Neuronal stem cell (in vitro differentiated cells): Measurements from ENCODE around the gene GPX2.
"Not testable (repeated sequence)": the region's sequence is repeated elsewhere in the genome, so short reads cannot be mapped to it uniquely, and the experiment has no call there.

Experiments used
- DNase-seq: peaks from one replicate; pipeline ENCODE4 v3.0.0-alpha.2; 2013; ENCODE audit warnings: low spot score
- H2AFZ ChIP-seq: one replicate; pipeline ENCODE4 v1.6.1; 2013; ENCODE audit warnings: mild to moderate bottlenecking, low read length, inconsistent platforms
- H2AK5ac ChIP-seq: 2 replicates; pipeline ENCODE4 v1.6.1; 2013; ENCODE audit warnings: low read depth, mild to moderate bottlenecking, inconsistent platforms, low read length, moderate library complexity, mixed read lengths
- H2BK120ac ChIP-seq: 2 replicates; pipeline ENCODE4 v1.6.1; 2013; ENCODE audit warnings: low read depth, mild to moderate bottlenecking, inconsistent platforms, low read length, moderate library complexity, mixed read lengths
- H2BK12ac ChIP-seq: one replicate; pipeline ENCODE4 v1.6.1; 2013; ENCODE audit warnings: low read length, inconsistent platforms
- H2BK15ac ChIP-seq: 2 replicates; pipeline ENCODE4 v1.6.1; 2013; ENCODE audit warnings: mild to moderate bottlenecking, low read length, inconsistent platforms, mixed read lengths
- H2BK5ac ChIP-seq: one replicate; pipeline ENCODE4 v1.6.1; 2013; ENCODE audit warnings: inconsistent platforms, mild to moderate bottlenecking, low read length, moderate library complexity
- H3K14ac ChIP-seq: one replicate; pipeline ENCODE4 v1.6.1; 2013; ENCODE audit warnings: low read length, inconsistent platforms
- H3K18ac ChIP-seq: 2 replicates; pipeline ENCODE4 v1.6.1; 2013; ENCODE audit warnings: low read length, inconsistent platforms
- H3K23ac ChIP-seq: 2 replicates; pipeline ENCODE4 v1.6.1; 2013; ENCODE audit warnings: low read depth, mild to moderate bottlenecking, mixed read lengths, low read length, inconsistent platforms; ENCODE audit not compliant: poor library complexity
- H3K27ac ChIP-seq: replicated peaks from 3 replicates; pipeline ENCODE4 v1.5.1; 2013; ENCODE audit warnings: low read length, inconsistent platforms
- H3K27me3 ChIP-seq, 3 experiments: 2 replicates each; pipeline ENCODE4 v1.6.1; 2013; ENCODE audit warnings: low read length in 3 of 3, mild to moderate bottlenecking in 2 of 3, inconsistent platforms in 1 of 3, low read depth in 1 of 3, mixed read lengths in 1 of 3, moderate library complexity in 1 of 3; ENCODE audit not compliant: control insufficient read depth in 3 of 3, insufficient read depth in 3 of 3
- H3K36me3 ChIP-seq, 2 donors: replicated peaks in 1 of 2; 2 replicates each; pipeline ENCODE4 v1.6.1; 2013; ENCODE audit warnings: low read length in 2 of 2; ENCODE audit not compliant: control insufficient read depth in 2 of 2, insufficient read depth in 2 of 2
- H3K4ac ChIP-seq: 2 replicates; pipeline ENCODE4 v1.6.1; 2013; ENCODE audit warnings: inconsistent platforms, mild to moderate bottlenecking, low read length, moderate library complexity
- H3K4me1 ChIP-seq, 2 donors: 1 replicate in 1 of 2; 2 replicates in 1 of 2; pipeline ENCODE4 v1.6.1; 2013; ENCODE audit warnings: low read length in 2 of 2, low read depth in 1 of 2; ENCODE audit not compliant: control insufficient read depth in 2 of 2, insufficient read depth in 1 of 2
- H3K4me2 ChIP-seq: one replicate; pipeline ENCODE4 v1.6.1; 2013; ENCODE audit warnings: mild to moderate bottlenecking, low read length, inconsistent platforms; ENCODE audit not compliant: insufficient read depth, poor library complexity, severe bottlenecking
- H3K4me3 ChIP-seq, 2 donors: 2 replicates each; pipeline ENCODE4 v1.5.1; 2013; ENCODE audit warnings: low read length in 2 of 2, mild to moderate bottlenecking in 2 of 2, inconsistent platforms in 1 of 2, moderate library complexity in 1 of 2
- H3K79me1 ChIP-seq: one replicate; pipeline ENCODE4 v1.6.1; 2013; ENCODE audit warnings: low read depth, mild to moderate bottlenecking, inconsistent platforms, low read length, moderate library complexity
- H3K9ac ChIP-seq: one replicate; pipeline ENCODE4 v1.6.1; 2013; ENCODE audit warnings: mild to moderate bottlenecking, low read depth, low read length, inconsistent platforms; ENCODE audit not compliant: poor library complexity
- H3K9me3 ChIP-seq, 2 donors: replicated peaks in 1 of 2; 2 replicates each; pipeline versions ENCODE3 to v1.6.1; 2013; ENCODE audit warnings: low read length in 2 of 2, mild to moderate bottlenecking in 2 of 2, inconsistent platforms in 1 of 2, low read depth in 1 of 2, mixed read lengths in 1 of 2, moderate library complexity in 1 of 2; ENCODE audit not compliant: control insufficient read depth in 2 of 2, insufficient read depth in 1 of 2
- H4K8ac ChIP-seq: one replicate; pipeline ENCODE4 v1.6.1; 2013; ENCODE audit warnings: low read depth, mild to moderate bottlenecking, inconsistent platforms, low read length, moderate library complexity
- H4K91ac ChIP-seq: one replicate; pipeline ENCODE4 v1.6.1; 2013; ENCODE audit warnings: low read length, low read depth, mild to moderate bottlenecking, inconsistent platforms; ENCODE audit not compliant: poor library complexity
- WGBS, 2 donors: extraction: QIAGEN DNeasy Blood & Tissue Kit; methylation state at CpG; one replicate each; pipeline ENCODE4 v1.1.7; 2013; ENCODE audit warnings: missing lambda C conversion rate in 2 of 2, mixed read lengths in 1 of 2; ENCODE audit not compliant: insufficient read length in 2 of 2, insufficient replicate concordance in 1 of 2; ENCODE audit errors: extremely low coverage in 2 of 2; 5-methylcytosine and 5-hydroxymethylcytosine counted together

GPX2 gene

GRCh38 chr14:64915029-64915424, 27.5 kb downstream of the GPX2 start:
- WGBS, 2 donors: no CpG with 5 or more reads among the region's 4 CpGs
- no peaks in the 10 kb centered on the region for H3K27me3 ChIP-seq
- no peak overlapping the region for H2BK5ac ChIP-seq
- H3K4me1 ChIP-seq: peaks cover 0 to 10% of the 10 kb centered on the region in 2 donors
- no peak overlapping the region for H4K91ac ChIP-seq
- H2AK5ac ChIP-seq: no peak overlapping the region
- no peak overlapping the region for H3K14ac ChIP-seq
- H3K23ac ChIP-seq: no peak overlapping the region
- peaks cover 2% of the 10 kb centered on the region for H3K79me1 ChIP-seq
- H3K36me3 ChIP-seq: peaks cover 0 to 3% of the 10 kb centered on the region in 2 donors
- H2BK15ac ChIP-seq: no peak overlapping the region
- H2BK120ac ChIP-seq: no peak overlapping the region
- no peak overlapping the region for H3K4ac ChIP-seq
- peak overlapping the region; percentile 79 for H3K4me2 ChIP-seq
- H3K9ac ChIP-seq: no peak overlapping the region
- peak overlapping the region; percentile 65 to 94 for H3K4me3 ChIP-seq
- H2AFZ ChIP-seq: peak overlapping the region; percentile 94
- H3K18ac ChIP-seq: no peak overlapping the region
- H2BK12ac ChIP-seq: no peak overlapping the region
- no peak overlapping the region for H3K27ac ChIP-seq
- H4K8ac ChIP-seq: no peak overlapping the region
- no peaks in the 10 kb centered on the region for H3K9me3 ChIP-seq
- no peak for DNase-seq

GRCh38 chr14:64914237-64915028, 28.1 kb downstream of the GPX2 start, which contains the start of gene CHURC1:
CHURC1 (plus strand) TSS chr14:64914455; CDS start chr14:64914496, 41 bp downstream.
- WGBS, 2 donors: no CpG with 5 or more reads among the region's 49 CpGs
- peak within 1 kb of the TSS; percentile 79 for H3K4me2 ChIP-seq
- no peak within 1 kb of the TSS for H3K4ac ChIP-seq

DNA sequence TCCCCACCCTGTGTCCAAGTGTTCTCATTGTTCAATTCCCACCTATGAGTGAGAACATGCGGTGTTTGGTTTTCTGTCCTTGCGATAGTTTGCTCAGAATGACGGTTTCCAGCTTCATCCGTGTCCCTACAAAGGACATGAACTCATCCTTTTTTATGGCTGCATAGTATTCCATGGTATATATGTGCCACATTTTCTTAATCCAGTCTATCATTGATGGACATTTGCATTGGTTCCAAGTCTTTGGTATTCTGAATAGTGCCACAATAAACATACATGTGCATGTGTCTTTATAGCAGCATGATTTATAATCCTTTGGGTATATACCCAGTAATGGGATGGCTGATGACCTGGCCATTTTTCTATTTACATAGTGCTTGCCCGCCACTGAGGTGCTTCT, 29.1 kb downstream of the GPX2 start:
- not testable (repeated sequence) for H3K4me3 ChIP-seq, H3K27ac ChIP-seq, H3K18ac ChIP-seq, H2BK12ac ChIP-seq, H3K4me1 ChIP-seq, H3K4ac ChIP-seq, DNase-seq, H3K79me1 ChIP-seq, H3K23ac ChIP-seq, H2BK15ac ChIP-seq, H3K36me3 ChIP-seq, H3K9ac ChIP-seq, H3K4me2 ChIP-seq, H4K8ac ChIP-seq, H2AK5ac ChIP-seq, H2BK5ac ChIP-seq, H2BK120ac ChIP-seq, H3K14ac ChIP-seq, H4K91ac ChIP-seq, H3K9me3 ChIP-seq, H3K27me3 ChIP-seq
- WGBS, 2 donors: no CpG with 5 or more reads among the region's 5 CpGs
- H2AFZ ChIP-seq: peak overlapping the region; percentile 94

More at GRCh38 chr14:64914237-64915028, 28.1 kb downstream of the GPX2 start, which contains the start of gene CHURC1:
- Histone ChIP-seq H2BK12ac (no peak within 1 kb of the TSS), H3K23ac (peak within 1 kb of the TSS; percentile 68), H3K14ac (peak within 1 kb of the TSS; percentile 66), H3K4me3 (peak within 1 kb of the TSS; percentile 65 to 94), H4K8ac (no peak within 1 kb of the TSS), H2AFZ (peak within 1 kb of the TSS; percentile 94), H3K27me3 (peaks cover 0 to 4% (median 0%) of the 10 kb centered on the region in 3 experiments), H3K9me3 (no peaks in the 10 kb centered on the region), H3K27ac (peak within 1 kb of the TSS; percentile 45), H3K18ac (peak within 1 kb of the TSS; percentile 94), H3K9ac (peak within 1 kb of the TSS; percentile 87), H2BK120ac (peak within 1 kb of the TSS; percentile 62), H3K79me1 (peaks cover 2% of the 10 kb centered on the region), H4K91ac (no peak within 1 kb of the TSS), H2BK15ac (peak within 1 kb of the TSS; percentile 35), H2AK5ac (no peak within 1 kb of the TSS), H2BK5ac (no peak within 1 kb of the TSS), H3K36me3 (peaks cover 0 to 3% of the 10 kb centered on the region in 2 donors), H3K4me1 (peaks cover 0 to 8% of the 10 kb centered on the region in 2 donors)
- DNase-seq: peak; percentile 96

DNA sequence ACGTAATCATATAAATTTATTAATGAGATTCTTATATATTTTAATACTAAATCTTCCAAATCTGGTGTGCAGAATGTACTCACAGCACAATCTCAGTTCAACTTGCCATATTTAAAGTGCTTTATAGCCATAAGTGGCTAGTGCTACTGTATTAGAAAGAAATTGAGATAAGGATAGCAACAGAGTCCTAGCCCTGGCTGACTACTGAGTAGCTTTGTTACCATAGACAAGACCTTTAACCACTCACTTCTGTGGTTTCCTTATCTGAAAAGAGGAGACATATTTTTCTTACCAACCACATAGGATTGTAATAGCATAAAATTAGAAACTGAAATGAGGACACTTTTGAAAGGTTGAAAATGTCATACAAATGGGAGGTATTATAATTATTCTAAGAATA, 30.3 kb downstream of the GPX2 start:
- Histone ChIP-seq H3K27ac (no peak overlapping the region), H2BK5ac (no peak overlapping the region), H3K36me3 (peaks cover 0 to 3% of the 10 kb centered on the region in 2 donors), H4K91ac (no peak overlapping the region), H3K23ac (no peak overlapping the region), H2BK15ac (no peak overlapping the region), H3K79me1 (peaks cover 2% of the 10 kb centered on the region), H3K4ac (no peak overlapping the region), H4K8ac (no peak overlapping the region), H2BK12ac (no peak overlapping the region), H3K4me2 (no peak overlapping the region), H3K18ac (no peak overlapping the region), H3K4me1 (peaks cover 0 to 4% of the 10 kb centered on the region in 2 donors), H3K9ac (no peak overlapping the region), H3K14ac (no peak overlapping the region), H2AFZ (peak overlapping the region; percentile 5), H2BK120ac (no peak overlapping the region), H3K9me3 (no peaks in the 10 kb centered on the region), H2AK5ac (no peak overlapping the region), H3K4me3 (no peak overlapping the region), H3K27me3 (peaks cover 0 to 4% (median 0%) of the 10 kb centered on the region in 3 experiments)
- DNase-seq: no peak
- no CpG with 5 or more reads among the region's 1 CpG for WGBS, 2 donors
